Erythroblast (primary cell): Measurements from ENCODE around the gene DGLUCY.

Experiments
- GATA1 ChIP-seq: IDR thresholded peaks from 2 replicates; pipeline ENCODE4 v1.6.1; 2011; ENCODE audit warnings: low read depth, mild to moderate bottlenecking, control low read depth, low read length, moderate library complexity
- POLR2A ChIP-seq: IDR thresholded peaks from 2 replicates; pipeline ENCODE4 v1.6.1; 2011; ENCODE audit warnings: mild to moderate bottlenecking, low read length

- TF ChIP-seq POLR2A (no peak), GATA1 (no peak)
Measured at GRCh38 chr14:91228112-91229004, 114.5 kb downstream of the DGLUCY start.
